ENCODE data around the gene DOCK1.

- TF ChIP-seq CTCF (IDR thresholded peaks at IDR 0.05) (no peak), POLR2A (IDR thresholded peaks at IDR 0.05) (no peak)
These were observed 243.1 kb downstream of the DOCK1 start for GRCh38 chr10:127148066-127148932.
